ENCODE measurements around the gene NFKBIE. TPM values are rescaled to one million over a fixed set of nuclear protein-coding genes. Genes with fewer than 3 reads are reported as not detected.

NFKBIE gene
- total and polyA plus RNA-seq, 2 of the 13 experiments (the other 11 are each of a cell fraction or from before 2014, with no cell fraction given), result 6.7 to 14.5 TPM

DNA sequence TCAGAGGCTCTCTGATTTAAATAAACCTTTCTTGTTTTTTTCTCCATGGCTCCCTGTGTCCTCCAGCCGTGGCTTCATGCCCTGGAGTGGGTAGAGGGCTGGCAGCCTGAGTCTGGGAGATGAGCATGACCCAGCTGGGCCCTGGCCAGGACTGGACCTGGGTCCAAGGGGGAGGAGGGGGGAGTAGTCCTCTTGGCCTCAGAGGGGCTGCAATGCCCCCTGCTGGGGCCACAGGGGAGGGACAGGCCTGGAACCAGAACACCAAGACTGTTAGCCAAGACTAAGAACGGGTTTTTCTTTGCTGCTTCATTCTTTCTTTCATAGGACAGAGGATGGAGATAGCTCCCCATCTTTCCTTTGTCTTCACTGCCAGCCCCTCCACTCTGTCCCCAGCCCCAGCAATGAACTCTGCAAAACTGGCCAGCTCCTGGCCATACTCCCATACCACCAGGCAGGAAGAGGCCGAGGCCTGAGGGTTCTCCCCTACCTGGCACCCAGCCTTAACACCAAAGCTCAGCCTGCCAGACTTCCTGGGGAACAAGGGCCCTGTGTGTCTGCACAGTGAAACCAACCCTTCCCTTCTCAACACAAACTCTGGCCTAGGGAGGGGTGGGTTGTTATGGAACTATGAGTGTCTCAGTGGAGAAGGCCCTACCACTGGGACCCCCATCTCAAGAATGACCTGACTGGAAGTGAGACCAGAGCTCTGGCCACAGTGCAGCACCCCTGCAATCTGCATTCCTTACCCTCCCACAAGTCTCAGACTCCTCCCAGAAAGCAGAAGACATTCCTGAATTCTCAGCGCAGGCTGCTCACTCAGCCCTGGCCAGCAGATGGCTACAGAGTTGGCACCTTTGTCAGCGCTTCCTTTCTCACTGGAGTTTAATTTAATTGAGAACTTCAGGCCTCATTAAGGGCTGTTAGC is 31.0 kb downstream of the NFKBIE start (continued):
- TF ChIP-seq, protein P1, sequence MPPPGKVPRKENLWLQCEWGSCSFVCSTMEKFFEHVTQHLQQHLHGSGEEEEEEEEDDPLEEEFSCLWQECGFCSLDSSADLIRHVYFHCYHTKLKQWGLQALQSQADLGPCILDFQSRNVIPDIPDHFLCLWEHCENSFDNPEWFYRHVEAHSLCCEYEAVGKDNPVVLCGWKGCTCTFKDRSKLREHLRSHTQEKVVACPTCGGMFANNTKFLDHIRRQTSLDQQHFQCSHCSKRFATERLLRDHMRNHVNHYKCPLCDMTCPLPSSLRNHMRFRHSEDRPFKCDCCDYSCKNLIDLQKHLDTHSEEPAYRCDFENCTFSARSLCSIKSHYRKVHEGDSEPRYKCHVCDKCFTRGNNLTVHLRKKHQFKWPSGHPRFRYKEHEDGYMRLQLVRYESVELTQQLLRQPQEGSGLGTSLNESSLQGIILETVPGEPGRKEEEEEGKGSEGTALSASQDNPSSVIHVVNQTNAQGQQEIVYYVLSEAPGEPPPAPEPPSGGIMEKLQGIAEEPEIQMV (CRISPR knock-in tag; IDR thresholded peaks at IDR 0.05; ENCODE audit: low read depth), result no peak
- TF ChIP-seq SSRP1 (CRISPR knock-in tag; IDR thresholded peaks at IDR 0.05) (no peak), ZNF850 (CRISPR knock-in tag; conservative IDR thresholded peaks at IDR 0.05) (no peak), ATF7-NPFF (CRISPR knock-in tag; IDR thresholded peaks at IDR 0.05; ENCODE audit: low read depth) (peak; percentile 72; the same call in 1 of the 2 replicates), ZNF343 (CRISPR knock-in tag; IDR thresholded peaks at IDR 0.05) (no peak; the same call in 1 of the 2 replicates), BRD4 (CRISPR knock-in tag; IDR thresholded peaks at IDR 0.05) (no peak), ZNF564 (CRISPR knock-in tag; IDR thresholded peaks at IDR 0.05) (no peak), ZNF816 (CRISPR knock-in tag; IDR thresholded peaks at IDR 0.05; ENCODE audit: borderline replicate concordance) (no peak), HOXA5 (CRISPR knock-in tag; IDR thresholded peaks at IDR 0.05) (no peak), PCBP2 (optimal IDR thresholded peaks at IDR 0.05; ENCODE audit: low read depth, low read length, poor library complexity, severe bottlenecking) (no peak), ESRRA (CRISPR knock-in tag; IDR thresholded peaks at IDR 0.05; ENCODE audit: low read depth) (no peak), ZNF34 (CRISPR knock-in tag; IDR thresholded peaks at IDR 0.05; ENCODE audit: borderline replicate concordance) (no peak), GFI1 (CRISPR knock-in tag; IDR thresholded peaks at IDR 0.05; ENCODE audit: borderline replicate concordance) (no peak), SNRNP70 (IDR thresholded peaks at IDR 0.05; ENCODE audit: low read depth, low read length) (no peak), ZNF672 (CRISPR knock-in tag; IDR thresholded peaks at IDR 0.05) (no peak), TARDBP (CRISPR knock-in tag; IDR thresholded peaks at IDR 0.05) (peak; percentile 48; the same call in 1 of the 2 replicates), ZNF30 (CRISPR knock-in tag; IDR thresholded peaks at IDR 0.05) (0 out of 2 replicates have a peak, but pooled peaks have one; percentile 34), PCBP1 (IDR thresholded peaks at IDR 0.05; ENCODE audit: borderline replicate concordance, low read depth, low read length) (no peak), CENPT (CRISPR knock-in tag; IDR thresholded peaks at IDR 0.05; ENCODE audit: low read depth) (no peak), CBX5 (CRISPR knock-in tag; IDR thresholded peaks at IDR 0.05; ENCODE audit: borderline replicate concordance) (peak; percentile 46; the same call in 1 of the 2 replicates), YEATS2 (CRISPR knock-in tag; IDR thresholded peaks at IDR 0.05; ENCODE audit: borderline replicate concordance) (no peak), HOXA9 (CRISPR knock-in tag; IDR thresholded peaks at IDR 0.05; ENCODE audit: borderline replicate concordance) (no peak), ZNF329 (CRISPR knock-in tag; IDR thresholded peaks at IDR 0.05; ENCODE audit: low read depth) (no peak)
- TF ChIP-seq, protein P2, sequence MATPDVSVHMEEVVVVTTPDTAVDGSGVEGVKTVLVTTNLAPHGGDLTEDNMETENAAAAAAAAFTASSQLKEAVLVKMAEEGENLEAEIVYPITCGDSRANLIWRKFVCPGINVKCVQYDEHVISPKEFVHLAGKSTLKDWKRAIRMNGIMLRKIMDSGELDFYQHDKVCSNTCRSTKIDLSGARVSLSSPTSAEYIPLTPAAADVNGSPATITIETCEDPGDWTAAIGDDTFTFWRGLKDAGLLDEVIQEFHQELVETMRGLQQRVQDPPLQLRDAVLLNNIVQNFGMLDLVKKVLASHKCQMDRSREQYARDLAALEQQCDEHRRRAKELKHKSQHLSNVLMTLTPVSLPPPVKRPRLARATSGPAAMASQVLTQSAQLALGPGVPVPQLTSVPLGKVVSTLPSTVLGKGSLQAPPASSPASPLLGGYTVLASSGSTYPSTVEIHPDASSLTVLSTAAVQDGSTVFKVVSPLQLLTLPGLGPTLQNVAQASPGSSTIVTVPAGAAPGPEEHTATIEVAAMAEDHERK (CRISPR knock-in tag; IDR thresholded peaks at IDR 0.05; ENCODE audit: low read depth), result no peak
- TF ChIP-seq, protein P3, sequence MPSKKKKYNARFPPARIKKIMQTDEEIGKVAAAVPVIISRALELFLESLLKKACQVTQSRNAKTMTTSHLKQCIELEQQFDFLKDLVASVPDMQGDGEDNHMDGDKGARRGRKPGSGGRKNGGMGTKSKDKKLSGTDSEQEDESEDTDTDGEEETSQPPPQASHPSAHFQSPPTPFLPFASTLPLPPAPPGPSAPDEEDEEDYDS (CRISPR knock-in tag; IDR thresholded peaks at IDR 0.05), result no peak

All from HepG2 (cell line).